Measurements from ENCODE around the gene MVK. TPM values are rescaled to one million over a fixed set of nuclear protein-coding genes. Genes with fewer than 3 reads are reported as not detected.

The MVK gene
- total RNA-seq, 1 experiment from 2014 or later = 28.9 TPM

GRCh38 chr12:109547286-109547685 is 26.3 kb upstream of the MVK start:
- no peak for TF ChIP-seq CTCF (IDR thresholded peaks at IDR 0.05; ENCODE audit: insufficient read depth in 1 of 2, low read depth in 1 of 2, low read length in 1 of 2, severe bottlenecking in 1 of 2, unreplicated experiment in 1 of 2)
- H3K27me3 ChIP-seq (replicated peaks; ENCODE audit: control insufficient read depth, insufficient read depth, low read length) = no peaks in the 10 kb centered on the region
- DNase-seq = no peak
- POLR2A ChIA-PET = no interaction called here
- Mint-ChIP-seq H3K27me3 (ENCODE audit: insufficient read depth, unreplicated experiment) (peaks cover 4% of the 10 kb centered on the region), H3K36me3 (ENCODE audit: insufficient read depth, unreplicated experiment) (no peaks in the 10 kb centered on the region), H3K27ac (ENCODE audit: unreplicated experiment) (no peak overlapping the region), H3K4me3 (ENCODE audit: unreplicated experiment) (no peak overlapping the region), H3K9me3 (ENCODE audit: unreplicated experiment) (no peaks in the 10 kb centered on the region), H3K4me1 (ENCODE audit: low read depth, unreplicated experiment) (no peaks in the 10 kb centered on the region)
- no peak overlapping the region for H3K4me3 ChIP-seq (ENCODE audit: low read depth, low read length)
- no peaks in the 10 kb centered on the region for H3K9me3 ChIP-seq
- CTCF ChIA-PET = no interaction called here
- H3K36me3 ChIP-seq (ENCODE audit: control insufficient read depth, insufficient read depth, low read length) = no peaks in the 10 kb centered on the region
- no peaks in the 10 kb centered on the region; the same call in 1 of the 2 replicates for H3K4me1 ChIP-seq
- no TSS peak for BruUV-seq (replicated peaks)
- intact Hi-C loops (cut with micrococcal nuclease; ENCODE audit: unreplicated experiment) = no loop called here

DNA sequence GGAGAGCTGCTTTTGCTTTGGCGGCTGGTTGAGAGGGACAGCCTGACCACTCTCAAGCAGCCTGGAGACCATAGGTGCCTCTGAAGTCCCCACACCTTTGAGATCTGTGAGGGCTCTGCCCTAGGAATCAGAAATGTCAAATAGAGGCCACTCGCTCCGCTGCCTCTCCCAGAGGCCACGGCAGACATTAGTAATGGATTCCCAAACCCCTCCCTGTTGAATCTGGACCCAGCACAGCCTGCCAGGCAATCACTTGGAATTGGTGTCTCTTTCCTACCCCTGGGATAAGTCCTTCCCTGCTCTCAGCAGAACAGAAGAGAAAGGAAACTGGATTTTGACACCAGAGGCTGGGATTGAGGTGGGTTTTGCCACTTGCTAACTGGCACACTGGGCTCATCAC is 25.3 kb upstream of the MVK start:
- Histone ChIP-seq H3K36me3 (ENCODE audit: control insufficient read depth, insufficient read depth, low read length) (no peaks in the 10 kb centered on the region), H3K27me3 (replicated peaks; ENCODE audit: control insufficient read depth, insufficient read depth, low read length) (no peaks in the 10 kb centered on the region), H3K4me1 (no peaks in the 10 kb centered on the region; the same call in 1 of the 2 replicates), H3K4me3 (ENCODE audit: low read depth, low read length) (no peak overlapping the region), H3K9me3 (no peaks in the 10 kb centered on the region)
- no peaks in the 10 kb centered on the region for H3K4me1 Mint-ChIP-seq (ENCODE audit: low read depth, unreplicated experiment)
- DNase-seq = no peak
- H3K36me3 Mint-ChIP-seq (ENCODE audit: insufficient read depth, unreplicated experiment) = no peaks in the 10 kb centered on the region
- no peak for TF ChIP-seq CTCF (IDR thresholded peaks at IDR 0.05; ENCODE audit: insufficient read depth in 1 of 2, low read depth in 1 of 2, low read length in 1 of 2, severe bottlenecking in 1 of 2, unreplicated experiment in 1 of 2)
- H3K27me3 Mint-ChIP-seq (ENCODE audit: insufficient read depth, unreplicated experiment) = peaks cover 4% of the 10 kb centered on the region
- intact Hi-C loops (cut with micrococcal nuclease; ENCODE audit: unreplicated experiment) = no loop called here
- H3K4me3 Mint-ChIP-seq (ENCODE audit: unreplicated experiment) = no peak overlapping the region
- H3K9me3 Mint-ChIP-seq (ENCODE audit: unreplicated experiment) = no peaks in the 10 kb centered on the region
- H3K27ac Mint-ChIP-seq (ENCODE audit: unreplicated experiment) = no peak overlapping the region
- BruUV-seq (replicated peaks) = no TSS peak
- POLR2A ChIA-PET = no interaction called here
- CTCF ChIA-PET = no interaction called here

DNA sequence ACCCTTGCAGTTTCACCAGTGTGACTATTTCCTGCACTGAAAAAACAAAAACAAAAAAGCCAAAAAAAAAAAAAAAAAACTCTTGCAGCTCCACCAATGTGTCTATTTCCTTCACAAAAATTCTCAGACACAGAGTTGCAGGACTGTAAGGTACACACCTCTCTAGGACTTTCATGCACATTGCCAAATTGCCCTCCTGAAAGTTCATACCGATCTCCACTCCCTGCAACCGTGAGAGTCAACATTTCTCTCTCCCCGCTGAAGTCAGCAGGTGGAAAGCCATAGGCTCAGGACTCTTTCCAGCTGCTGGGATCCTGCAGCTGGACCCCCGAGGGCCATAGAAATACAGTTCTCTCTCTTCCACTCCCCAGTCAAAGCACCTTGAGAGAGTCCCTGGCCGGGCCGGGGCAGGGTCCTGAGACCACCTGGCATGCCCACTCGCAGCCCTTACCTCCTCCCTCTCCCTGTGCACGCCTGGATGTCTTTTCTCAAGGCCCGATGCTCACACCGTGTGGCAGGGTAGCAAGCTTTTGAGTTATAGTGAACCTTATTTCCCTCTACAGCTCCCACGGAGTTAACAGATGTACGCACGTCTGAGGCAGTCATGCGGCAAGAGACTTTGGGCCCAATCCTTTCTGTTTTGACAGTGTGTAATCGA is 23.9 kb upstream of the MVK start:
- TF ChIP-seq CTCF (IDR thresholded peaks at IDR 0.05; ENCODE audit: insufficient read depth in 1 of 2, low read depth in 1 of 2, low read length in 1 of 2, severe bottlenecking in 1 of 2, unreplicated experiment in 1 of 2) = no peak
- Mint-ChIP-seq H3K9me3 (ENCODE audit: unreplicated experiment) (no peaks in the 10 kb centered on the region), H3K27ac (ENCODE audit: unreplicated experiment) (no peak overlapping the region), H3K36me3 (ENCODE audit: insufficient read depth, unreplicated experiment) (no peaks in the 10 kb centered on the region), H3K27me3 (ENCODE audit: insufficient read depth, unreplicated experiment) (peaks cover 4% of the 10 kb centered on the region), H3K4me3 (ENCODE audit: unreplicated experiment) (no peak overlapping the region), H3K4me1 (ENCODE audit: low read depth, unreplicated experiment) (no peaks in the 10 kb centered on the region)
- DNase-seq = no peak
- no peaks in the 10 kb centered on the region; the same call in 1 of the 2 replicates for H3K4me1 ChIP-seq
- ChIA-PET CTCF (interaction anchor here (0.7 kb wide), 2 partner anchors 225 to 877 kb away, joined by 3 to 4 read pairs; no protein-coding TSS in a partner anchor), POLR2A (interaction anchor here (1.3 kb wide), 1 partner anchor 24 kb away, joined by 4 read pairs; the partner anchor contains the start of gene MVK)
- H3K36me3 ChIP-seq (ENCODE audit: control insufficient read depth, insufficient read depth, low read length) = no peaks in the 10 kb centered on the region
- intact Hi-C loops (cut with micrococcal nuclease; ENCODE audit: unreplicated experiment) = no loop called here
- BruUV-seq (replicated peaks) = no TSS peak
- H3K27me3 ChIP-seq (replicated peaks; ENCODE audit: control insufficient read depth, insufficient read depth, low read length) = no peaks in the 10 kb centered on the region
- H3K9me3 ChIP-seq = no peaks in the 10 kb centered on the region
- H3K4me3 ChIP-seq (ENCODE audit: low read depth, low read length) = no peak overlapping the region

All from Caco-2 (cell line).